ENCODE measurements around the gene ZNF224.
"Not testable (repeated sequence)": the region's sequence is repeated elsewhere in the genome, so short reads cannot be mapped to it uniquely, and the experiment has no call there.

- not testable (repeated sequence) for TF ChIP-seq POLR2A, CTCF, POLR2AphosphoS5, EP300 (IDR thresholded peaks at IDR 0.05)
Measured at GRCh38 chr19:44121162-44121561, 27.0 kb downstream of the ZNF224 start.
